NCI-H2029 treated with DMSO at 0.1 percent for 48 hours (cell line): ENCODE measurements around the gene SCN8A.

Experiments
- DNase-seq: peaks from one replicate; lab custom pipeline; 2025; lab: John Stamatoyannopoulos, UW

SCN8A gene

DNA sequence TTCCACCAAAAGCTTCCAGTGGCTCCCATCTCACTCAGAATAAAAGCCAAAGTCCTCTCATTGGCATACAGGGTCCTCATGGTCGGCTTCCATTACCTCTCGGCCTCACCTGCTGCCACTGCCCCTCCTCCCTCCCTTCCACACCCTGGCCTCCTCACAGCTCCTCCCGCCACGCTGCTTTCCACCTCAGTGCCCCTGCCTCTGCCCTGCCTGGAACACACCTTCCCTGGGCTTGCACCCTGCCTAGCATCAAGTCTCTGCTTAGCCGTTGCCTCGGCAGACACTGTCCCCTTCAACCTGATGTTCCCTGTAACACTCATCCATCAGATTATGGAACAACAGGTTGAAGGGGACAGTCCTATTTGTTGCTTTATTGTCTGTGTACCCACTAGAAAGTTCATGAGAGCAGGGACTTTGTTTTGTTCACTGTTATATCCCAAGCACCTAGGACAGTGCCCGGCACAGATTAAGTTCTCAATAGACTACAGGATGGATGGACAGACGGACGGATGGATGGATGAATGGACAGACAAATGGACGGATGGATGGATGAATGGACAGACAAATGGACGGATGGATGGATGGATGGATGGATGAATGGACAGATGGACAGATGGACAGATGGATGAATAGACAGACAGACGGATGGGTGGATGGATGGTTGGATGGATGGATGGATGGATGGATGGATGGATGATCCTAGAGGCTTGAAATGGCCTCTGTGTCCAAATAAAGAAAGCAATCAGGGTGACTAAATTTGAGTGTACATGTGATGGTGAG is 242.6 kb downstream of the SCN8A start:
- no peak for DNase-seq

DNA sequence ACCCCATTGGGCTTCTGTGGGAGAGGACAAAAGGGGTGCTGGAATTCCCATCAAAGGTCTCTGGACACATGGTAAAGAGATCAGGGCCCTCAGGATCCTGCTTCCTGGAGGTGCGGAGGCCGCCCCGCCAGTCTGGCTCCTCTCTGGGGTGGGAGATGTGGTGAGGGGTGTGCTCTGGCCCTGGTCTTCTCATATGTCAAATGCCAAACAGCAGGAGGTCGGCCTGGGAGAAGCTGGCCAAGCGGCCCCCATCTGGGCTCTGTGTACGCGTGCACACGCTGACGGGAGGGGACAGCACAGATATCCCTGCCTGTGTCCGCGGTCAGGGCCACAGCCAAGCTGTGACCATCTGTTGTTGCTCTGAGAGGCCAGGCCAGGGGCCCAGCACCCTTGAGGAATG is 243.4 kb downstream of the SCN8A start:
- DNase-seq: no peak

DNA sequence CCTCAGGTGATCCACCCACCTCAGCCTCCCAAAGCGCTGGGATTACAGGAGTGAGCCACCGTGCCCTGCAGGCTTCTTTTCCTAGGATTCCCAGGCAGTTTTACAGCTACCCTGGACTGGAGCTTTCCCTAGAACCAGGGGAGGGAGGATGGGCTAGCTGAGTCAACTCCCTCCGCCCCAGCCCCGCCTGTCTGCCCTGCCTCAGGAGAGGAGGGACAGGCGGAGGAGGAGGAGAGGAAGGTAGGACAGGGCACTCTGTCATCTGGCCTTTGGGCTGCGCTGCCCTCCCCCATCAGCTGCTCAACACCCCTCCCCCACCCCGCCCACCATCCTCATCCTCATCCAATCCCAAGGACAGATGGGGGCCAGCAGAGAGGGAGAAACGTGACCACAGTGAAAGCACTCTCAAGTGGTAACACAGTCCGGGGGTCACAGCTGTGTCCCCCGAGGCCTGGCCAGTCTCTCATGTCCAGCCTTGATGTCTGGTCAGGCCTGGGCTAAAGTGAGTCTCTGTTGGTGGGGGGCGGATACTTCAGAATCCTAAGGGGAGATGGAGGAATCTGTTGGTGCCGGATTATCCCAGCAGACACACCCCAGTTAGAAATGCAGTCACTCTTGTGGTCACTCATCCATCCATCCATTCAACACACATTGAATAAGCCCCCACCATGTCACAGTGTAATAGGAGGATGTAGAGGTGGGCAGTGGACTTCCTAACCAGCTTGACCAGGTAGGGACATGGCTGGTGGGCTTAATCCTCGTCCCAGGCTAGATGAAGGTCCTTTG is 245.2 kb downstream of the SCN8A start:
- DNase-seq: no peak

GRCh38 chr12:51836827-51837173 is 245.8 kb downstream of the SCN8A start:
- DNase-seq: no peak

DNA sequence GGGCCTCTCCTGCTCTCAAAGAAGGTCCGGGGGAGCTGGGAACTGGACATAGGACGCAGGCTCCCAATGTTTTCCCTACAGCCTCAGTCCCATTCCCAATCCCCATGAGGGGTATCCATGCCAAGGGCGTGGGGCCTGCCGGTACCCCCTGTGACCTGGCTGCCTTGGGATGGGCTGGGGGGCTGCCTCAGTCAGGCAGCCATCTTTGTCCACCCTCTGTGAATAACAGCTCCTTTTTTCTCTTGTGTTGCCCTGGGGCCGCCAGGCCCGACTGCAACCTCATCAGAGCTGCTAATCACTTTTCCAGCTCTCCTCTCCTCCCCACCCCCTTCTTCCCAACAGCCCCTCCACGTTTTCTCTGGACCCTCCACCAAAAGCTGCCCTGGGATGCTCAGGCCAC is 246.3 kb downstream of the SCN8A start:
- no peak for DNase-seq

GRCh38 chr12:51838036-51838435 is 247.0 kb downstream of the SCN8A start:
- no peak for DNase-seq

GRCh38 chr12:51838762-51839161 is 247.7 kb downstream of the SCN8A start:
- no peak for DNase-seq

GRCh38 chr12:51839310-51839947 is 248.4 kb downstream of the SCN8A start:
- DNase-seq: no peak

GRCh38 chr12:51840966-51841365 is 249.9 kb downstream of the SCN8A start:
- no peak for DNase-seq

DNA sequence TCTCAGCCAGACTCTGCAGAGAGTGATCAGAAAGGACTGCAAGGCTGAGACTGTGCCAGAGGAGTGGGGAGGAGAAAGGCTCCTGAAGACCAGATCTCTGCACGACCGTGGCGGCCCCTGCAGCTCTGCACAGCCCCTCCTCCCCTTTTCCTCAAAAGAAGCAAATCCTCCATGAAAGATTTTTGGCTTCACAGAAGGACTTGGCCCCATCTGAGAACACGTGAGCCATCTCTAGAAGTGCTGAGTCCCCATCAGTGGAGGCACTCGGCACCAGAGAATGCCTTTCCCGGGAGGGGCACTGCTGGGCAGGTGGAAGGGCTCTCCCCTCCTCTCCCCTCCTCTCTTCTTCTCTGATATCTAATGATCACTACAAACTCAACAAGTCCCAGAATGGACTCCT is 250.7 kb downstream of the SCN8A start:
- DNase-seq: no peak

- no peak for DNase-seq
Observed at GRCh38 chr12:51844854-51845253, 253.8 kb downstream of the SCN8A start.

- no peak for DNase-seq
Observed at GRCh38 chr12:51845482-51845881, 254.4 kb downstream of the SCN8A start.

DNA sequence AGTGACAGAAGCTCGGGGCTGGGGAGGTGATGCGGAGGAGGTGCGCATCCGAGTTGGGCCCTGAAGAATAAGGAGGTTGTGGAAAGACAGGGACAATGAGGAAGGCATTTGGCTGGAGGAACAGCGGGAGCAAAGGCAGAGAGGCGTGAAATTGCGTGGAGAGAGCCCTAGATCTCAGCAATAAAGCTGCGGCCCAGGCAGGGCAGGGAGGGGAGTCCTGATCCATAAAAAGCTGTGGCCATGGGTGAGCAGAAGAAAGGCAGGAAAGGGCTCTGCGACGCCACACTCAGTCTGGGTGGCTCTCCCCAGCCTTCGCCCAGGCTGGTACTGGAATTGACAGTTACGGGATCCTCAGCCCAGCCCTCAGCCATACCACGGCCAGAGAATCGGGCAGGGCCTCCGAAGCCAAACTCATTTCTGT is 255.2 kb downstream of the SCN8A start:
- no peak for DNase-seq

DNA sequence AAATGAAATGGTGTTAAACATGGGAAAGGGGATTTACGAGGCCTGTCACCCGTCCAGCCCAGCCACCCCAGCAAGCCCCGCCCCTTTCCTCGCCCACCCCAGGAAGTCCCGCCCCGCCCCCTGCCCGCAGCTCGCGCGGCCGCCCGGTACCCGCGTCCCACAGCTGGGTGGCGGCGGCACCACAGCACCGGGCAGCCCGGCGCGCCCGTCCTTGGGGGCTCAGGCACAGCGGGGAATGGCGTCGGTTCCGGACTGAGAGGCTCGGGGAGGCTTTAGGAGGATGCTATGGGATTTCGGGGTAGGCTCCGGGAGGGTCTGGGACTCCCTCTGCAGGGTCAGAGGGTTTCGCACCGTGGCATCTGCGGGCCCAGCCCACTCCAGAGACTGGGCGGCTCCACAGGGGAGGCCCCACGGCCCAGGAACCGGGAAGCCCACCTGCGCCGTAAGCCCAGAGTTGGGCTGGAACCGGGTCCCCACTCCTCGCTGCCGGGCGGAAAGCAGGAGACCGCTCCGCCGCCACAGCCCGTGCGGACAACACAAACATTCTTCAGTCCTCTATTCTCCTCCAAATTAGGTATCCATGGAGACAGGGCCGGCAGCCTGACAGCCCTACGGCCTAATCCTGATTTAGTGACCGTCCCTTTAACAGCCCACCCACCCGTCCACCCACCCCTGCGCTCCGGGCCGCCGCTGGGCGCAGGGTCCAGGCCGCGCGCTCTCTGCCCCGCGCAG is 256.0 kb downstream of the SCN8A start:
- DNase-seq: no peak

DNA sequence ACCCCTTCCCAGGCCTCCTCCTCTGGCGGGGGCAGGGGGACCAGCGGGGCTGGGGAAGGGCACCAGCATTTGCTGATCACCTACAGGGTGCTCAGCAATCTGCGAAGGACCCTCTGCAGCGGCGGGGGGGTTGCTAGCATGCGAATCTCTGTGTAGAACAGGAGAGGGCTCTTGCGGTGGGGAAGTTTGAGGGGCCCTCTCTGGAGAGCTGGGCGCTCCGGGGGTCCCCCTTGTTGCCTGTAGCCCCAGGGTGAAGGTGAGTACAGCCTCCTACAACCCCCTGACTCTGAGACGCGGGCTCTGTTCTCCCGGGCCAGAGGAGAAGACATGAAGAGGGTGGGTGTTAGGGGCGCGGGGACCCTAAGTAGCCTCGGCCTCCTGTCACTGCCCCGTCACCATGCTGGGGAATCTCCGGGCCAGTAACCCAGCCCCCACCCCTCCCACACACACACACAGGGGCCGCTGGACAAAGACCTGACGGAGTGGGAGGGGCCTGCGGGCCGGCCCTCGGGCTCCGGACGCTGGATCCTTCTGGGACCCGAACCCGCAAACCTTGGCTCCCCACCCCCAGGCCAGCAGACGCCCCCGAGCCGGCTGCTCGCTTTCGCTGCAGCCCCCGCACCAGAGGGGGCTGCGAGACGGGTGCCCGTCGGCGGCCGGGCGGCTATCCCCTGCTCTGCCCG is 256.8 kb downstream of the SCN8A start:
- no peak for DNase-seq

GRCh38 chr12:51848326-51848727 is 257.3 kb downstream of the SCN8A start, which contains the start of gene FIGNL2:
TSS of gene FIGNL2 (minus strand) at chr12:51848718. CDS start at chr12:51822413, 26,305 bp downstream.
- DNase-seq: no peak

- DNase-seq: no peak
Observed at GRCh38 chr12:51848841-51849735, 258.1 kb downstream of the SCN8A start.

GRCh38 chr12:51850081-51850964 is 259.3 kb downstream of the SCN8A start:
- no peak for DNase-seq

DNA sequence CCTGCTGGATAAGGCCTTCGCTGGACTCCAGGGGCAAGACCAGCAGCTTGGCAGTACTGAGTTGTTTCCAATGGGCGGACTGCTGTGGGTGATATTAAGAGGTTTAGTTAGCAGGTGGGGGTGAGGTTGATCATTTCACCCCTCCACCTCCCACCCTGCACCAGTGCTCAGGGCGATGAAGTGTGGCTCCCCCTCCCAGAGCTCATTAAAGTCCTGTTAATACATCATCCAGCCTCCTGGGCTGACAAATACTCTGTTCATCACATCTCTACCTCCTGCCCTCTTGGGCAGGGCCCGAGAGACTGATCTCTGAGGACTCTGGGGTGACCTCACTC is 259.9 kb downstream of the SCN8A start:
- DNase-seq: no peak
